ENCODE results near the gene VEPH1.

Gene VEPH1

GRCh38 chr3:157248590-157249422 lies 254.4 kb downstream of the VEPH1 start:
- no peak for DNase-seq

- DNase-seq, result no peak
Observed at GRCh38 chr3:157247391-157247790, 255.8 kb downstream of the VEPH1 start.

DNA sequence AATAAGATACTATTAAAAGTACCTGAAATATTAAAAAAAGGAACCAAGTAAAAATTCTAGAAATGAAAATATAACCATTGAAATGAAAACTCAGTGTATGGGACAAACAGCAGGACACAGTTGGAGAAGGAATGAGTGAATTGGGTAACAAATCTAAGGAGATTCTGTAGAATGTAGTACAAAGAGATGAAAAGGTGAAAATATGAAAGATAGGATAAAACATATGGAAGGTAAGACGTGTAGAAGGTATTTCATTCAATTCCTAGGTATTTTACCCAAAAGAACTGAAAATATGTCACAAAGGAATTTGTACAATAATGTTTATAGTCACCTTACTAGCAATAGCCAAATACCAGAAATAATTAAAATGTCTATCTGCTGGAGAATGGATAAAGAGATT lies 260.4 kb downstream of the VEPH1 start:
- DNase-seq, result no peak

DNA sequence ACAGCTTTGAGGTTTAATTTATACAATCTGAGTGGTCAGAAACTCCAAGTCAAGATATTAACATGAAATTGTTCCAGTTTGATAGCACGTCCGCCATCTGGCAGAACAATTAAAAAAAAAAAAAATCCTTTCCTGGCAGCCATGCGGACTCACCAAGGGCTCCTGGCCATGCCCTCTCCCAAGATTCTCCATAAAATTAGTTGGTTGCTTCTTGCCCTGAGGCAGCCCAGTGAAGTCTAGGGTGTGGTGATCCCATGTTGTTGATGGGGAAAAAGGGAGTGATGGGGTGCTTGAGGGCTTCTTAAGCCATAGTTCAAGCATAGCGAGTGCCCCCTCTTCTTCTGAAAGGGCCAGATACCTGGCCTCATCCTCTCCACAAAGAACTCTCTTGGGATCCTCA lies 261.6 kb downstream of the VEPH1 start:
- DNase-seq, result no peak

- no peak for DNase-seq
Observed at GRCh38 chr3:157240408-157240807, 262.8 kb downstream of the VEPH1 start.

DNA sequence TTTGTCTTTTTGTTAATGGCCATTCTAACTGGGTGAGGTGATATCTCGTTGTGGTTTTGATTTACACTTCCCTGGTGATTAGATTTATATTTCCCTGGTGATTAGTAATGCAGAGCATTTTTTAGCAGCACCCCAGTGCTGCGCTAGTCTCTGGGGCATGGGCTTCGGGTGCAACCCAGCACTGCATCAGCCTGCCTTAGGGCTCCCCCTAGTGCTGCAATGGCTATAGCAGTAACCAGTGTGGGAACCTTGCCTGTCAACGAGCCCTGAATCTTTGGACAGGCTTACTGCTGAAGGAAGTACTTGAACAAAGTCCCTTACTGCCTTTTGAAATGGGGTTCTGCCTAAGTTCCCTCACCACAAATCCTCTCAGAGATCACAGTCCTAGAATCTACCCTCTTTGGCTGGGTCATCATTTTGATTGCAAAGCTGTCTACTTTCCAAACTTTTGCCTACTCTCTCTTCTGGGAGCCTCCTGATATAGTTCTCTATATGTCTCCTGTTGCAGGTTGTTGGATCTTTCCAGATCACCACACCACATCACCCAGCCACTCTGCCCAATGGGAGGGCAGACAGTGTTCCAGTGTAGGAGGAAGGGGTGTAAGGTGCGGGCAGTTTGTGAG lies 264.0 kb downstream of the VEPH1 start:
- peak; percentile 89 for DNase-seq

GRCh38 chr3:157238457-157238856 lies 264.8 kb downstream of the VEPH1 start:
- DNase-seq, result no peak

DNA sequence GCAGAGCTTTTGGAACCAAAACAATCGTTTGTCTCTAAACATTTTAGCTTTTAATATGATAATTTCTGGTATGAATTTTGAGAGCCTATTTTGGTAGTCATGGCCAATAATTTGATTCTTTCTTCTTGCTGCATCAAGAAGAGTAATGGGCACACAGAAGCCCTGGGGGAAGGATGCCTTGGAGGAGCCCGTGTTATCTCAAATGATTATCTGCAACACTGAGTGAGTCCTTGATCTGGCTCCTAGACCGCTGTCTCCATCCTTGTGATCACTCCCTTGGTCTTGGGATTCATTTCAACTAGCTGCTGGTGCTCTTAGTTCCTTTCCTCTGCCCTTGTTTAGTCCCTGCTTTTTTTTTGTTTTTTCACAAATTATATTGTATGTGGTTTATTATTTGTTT lies 265.3 kb downstream of the VEPH1 start:
- no peak for DNase-seq

DNA sequence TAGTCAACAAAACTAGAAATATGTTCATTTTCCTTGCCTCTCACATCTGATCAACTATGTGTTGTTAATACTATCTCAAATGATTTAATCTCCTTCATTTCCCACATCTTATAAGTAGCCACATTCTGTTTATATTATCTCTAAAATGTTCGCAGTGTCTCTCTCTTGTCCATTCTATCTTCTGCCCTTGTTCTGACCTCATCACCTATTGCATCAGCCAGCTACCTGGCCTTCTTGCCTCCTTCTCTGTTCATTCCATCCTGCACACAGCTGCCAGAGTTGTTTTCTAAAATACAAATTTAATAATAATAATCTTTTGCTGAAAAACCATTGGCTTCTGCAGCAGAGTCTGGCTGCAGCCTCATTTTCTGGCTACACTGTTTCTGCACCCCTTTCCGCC lies 267.9 kb downstream of the VEPH1 start:
- DNase-seq, result no peak

- no peak for DNase-seq
Observed at GRCh38 chr3:157233923-157234322, 269.3 kb downstream of the VEPH1 start.

- DNase-seq, result no peak
Observed at GRCh38 chr3:157232141-157232540, 271.1 kb downstream of the VEPH1 start.

DNA sequence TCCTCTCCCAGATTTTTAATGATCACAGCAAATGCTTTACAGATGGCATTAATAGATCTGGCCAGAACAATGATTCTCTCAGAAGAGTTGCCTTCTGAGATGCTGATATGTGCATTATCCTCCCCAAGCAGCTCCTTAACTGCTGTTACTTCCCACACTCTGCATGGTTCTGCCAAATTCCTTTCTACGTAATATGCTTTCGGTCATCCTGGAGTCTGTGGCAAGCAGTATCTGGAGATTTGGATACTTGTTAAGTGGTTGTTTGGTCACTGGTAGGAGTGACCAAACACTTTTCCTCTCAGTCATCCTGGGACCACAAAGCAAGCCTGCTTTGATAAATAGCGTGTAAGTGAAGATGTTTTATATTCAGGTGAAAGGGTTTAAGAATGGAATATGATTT lies 272.1 kb downstream of the VEPH1 start:
- DNase-seq, result no peak

- no peak for DNase-seq
Observed at GRCh38 chr3:157226173-157226847, 276.9 kb downstream of the VEPH1 start.

GRCh38 chr3:157225001-157225400 lies 278.2 kb downstream of the VEPH1 start:
- no peak for DNase-seq

DNA sequence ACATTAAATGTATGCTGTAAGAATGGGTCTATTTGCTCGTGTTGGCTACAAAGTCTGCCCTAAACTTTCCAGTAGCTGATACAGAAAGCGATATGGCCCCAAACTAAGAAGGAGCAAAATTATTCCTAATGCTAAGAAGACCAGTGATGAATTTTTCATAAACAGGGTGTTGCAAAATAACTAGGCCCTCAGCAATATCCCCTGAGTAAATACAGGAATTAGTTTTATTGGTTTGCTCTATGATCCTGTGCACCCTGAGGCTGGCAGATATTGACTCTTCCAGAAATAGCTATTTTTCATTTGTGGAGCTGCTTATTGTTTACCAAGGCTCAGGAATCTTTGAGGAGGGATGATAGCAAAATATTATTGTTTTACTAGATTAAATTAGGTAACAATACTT lies 282.3 kb downstream of the VEPH1 start:
- no peak for DNase-seq

DNA sequence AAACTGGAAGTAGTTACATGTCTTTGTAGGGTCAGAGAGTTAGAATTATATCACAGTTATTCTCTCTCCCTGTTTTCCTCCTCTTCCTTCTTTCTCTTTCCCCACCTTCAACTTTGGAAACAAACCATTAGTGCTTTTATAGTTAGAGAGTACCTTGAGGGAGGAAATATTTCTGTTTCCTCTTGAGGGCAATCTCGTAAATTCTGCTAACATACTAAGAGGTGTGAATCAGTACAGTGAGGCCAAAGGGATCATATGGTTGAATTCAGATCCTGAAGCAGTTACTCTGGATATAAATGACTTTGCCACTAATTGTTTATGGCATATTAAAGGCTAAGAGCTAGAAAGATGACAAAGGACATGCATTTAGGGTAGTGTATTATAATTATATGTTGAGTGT lies 283.0 kb downstream of the VEPH1 start:
- DNase-seq, result no peak

DNA sequence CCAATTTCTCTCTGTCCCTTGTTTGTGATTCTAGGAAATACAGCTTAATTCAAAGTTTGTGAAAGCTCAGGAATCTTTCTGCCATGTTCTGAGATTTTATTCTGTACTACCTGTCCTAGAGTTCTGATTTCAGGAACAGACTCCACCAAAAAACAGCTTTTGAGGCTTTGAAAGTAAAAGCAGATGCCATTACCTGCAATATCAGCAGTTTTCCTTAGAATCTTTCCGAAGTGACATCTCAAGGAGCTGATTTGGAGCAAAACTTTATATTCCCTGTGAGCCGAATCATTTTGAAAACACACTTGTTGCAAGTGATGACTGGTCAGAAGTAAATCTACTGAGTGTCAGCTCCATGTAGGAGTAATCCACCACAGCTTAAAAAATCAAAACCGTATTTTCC lies 284.0 kb downstream of the VEPH1 start:
- DNase-seq, result no peak
